K562 (cell line): ENCODE data around the gene IFNGR2. TPM values are rescaled to one million over a fixed set of nuclear protein-coding genes. Genes with fewer than 3 reads are reported as not detected.

Experiments used
- ARHGAP35 ChIP-seq: fragments of 450-650 bp; IDR thresholded peaks from 2 replicates; pipeline ENCODE4 v1.6.1; 2018; ENCODE audit not compliant: partially characterized antibody
- HNRNPL ChIP-seq: fragments of 200-400 bp; formaldehyde crosslinking; IDR thresholded peaks from 2 replicates; pipeline ENCODE4 v1.6.1; 2017; ENCODE audit warnings: low read depth, mild to moderate bottlenecking, low read length
- ILK ChIP-seq: fragments of 450-650 bp; IDR thresholded peaks from 2 replicates; pipeline ENCODE4 v1.6.1; 2016; ENCODE audit warnings: missing genetic modification characterization, low read depth, mild to moderate bottlenecking, missing compliant biosample characterization, moderate library complexity, borderline replicate concordance
- NFIX ChIP-seq: fragments of 250-450 bp; sonication (Bioruptor Pico); IDR thresholded peaks from 2 replicates; pipeline ENCODE4 v1.4.0; 2020; ENCODE audit warnings: low read depth, mild to moderate bottlenecking, moderate library complexity
- NR2F6 ChIP-seq: fragments of 450-650 bp; formaldehyde crosslinking; IDR thresholded peaks from 2 replicates; pipeline ENCODE4 v1.4.0; 2020; ENCODE audit warnings: mild to moderate bottlenecking
- PCBP2 ChIP-seq: fragments of 200-400 bp; formaldehyde crosslinking; IDR thresholded peaks from 2 replicates; pipeline ENCODE4 v1.6.1; 2018; ENCODE audit warnings: low read length, low read depth, mild to moderate bottlenecking, moderate library complexity; ENCODE audit not compliant: poor library complexity, severe bottlenecking
- PHB ChIP-seq: fragments of 250-450 bp; sonication (Bioruptor Pico); IDR thresholded peaks from 2 replicates; pipeline ENCODE4 v1.5.0; 2021
- SMARCC2 ChIP-seq: fragments of 450-650 bp; IDR thresholded peaks from 2 replicates; pipeline ENCODE4 v1.6.1; 2017; ENCODE audit warnings: antibody characterized with exemption, moderate library complexity, mild to moderate bottlenecking, low read depth
- TCF3 ChIP-seq: sonication (generic); formaldehyde crosslinking; IDR thresholded peaks from 2 replicates; pipeline ENCODE4 v1.4.0; 2020; ENCODE audit warnings: mild to moderate bottlenecking, missing genetic modification reagents
- ZNF224 ChIP-seq: sonication (generic); formaldehyde crosslinking; IDR thresholded peaks from 2 replicates; pipeline ENCODE4 v1.8.0; 2022; ENCODE audit warnings: mild to moderate bottlenecking, missing genetic modification reagents
- ZNF766 ChIP-seq: fragments of 200-800 bp; sonication (Bioruptor generic); conservative IDR thresholded peaks from 2 replicates; pipeline ENCODE4 v1.6.1; 2016; ENCODE audit warnings: missing genetic modification characterization, missing compliant biosample characterization
- polyA plus RNA-seq, 8 experiments: library from polyadenylated mRNA; depleted of rRNA in 4 of 8; stranded (reverse) in 5 of 8; unstranded in 3 of 8; fragments of >200 nt; fragmentation: Nextera tagmentation in 2 of 8; fragmentation: Illumina TruSeq in 1 of 8; extraction: Ambion mirVana in 2 of 8; extraction: Trizol in 1 of 8; gene quantifications; 2 replicates each; pipeline versions ENCODE4 v1.2.1 to v1.2.3, GENCODE V29; 2011 to 2014; ENCODE audit warnings: inconsistent platforms in 1 of 8, missing spikeins in 1 of 8
- total RNA-seq, 7 experiments: library from RNA; depleted of rRNA in 6 of 7; stranded (reverse); fragments of >200 nt in 6 of 7; fragmentation: Illumina TruSeq in 2 of 7; extraction: Trizol in 2 of 7; gene quantifications; 2 replicates each; pipeline versions ENCODE4 v1.2.1 to v1.2.3, GENCODE V29; 2011 to 2021; ENCODE audit warnings: low replicate concordance in 1 of 7
- TF ChIP-seq, protein P1 (sequence below): fragments of 450-650 bp; IDR thresholded peaks from 2 replicates; pipeline ENCODE4 v1.7.1; 2018; ENCODE audit warnings: mild to moderate bottlenecking, low read depth; ENCODE audit not compliant: partially characterized antibody
- TF ChIP-seq, protein P2 (sequence below): fragments of 200-800 bp; sonication (Bioruptor generic); IDR thresholded peaks from 2 replicates; pipeline ENCODE4 v1.6.1; 2017; ENCODE audit warnings: missing genetic modification characterization, missing compliant biosample characterization
- TF ChIP-seq, protein P3 (sequence below), 2 experiments: fragments of 450-650 bp; IDR thresholded peaks; 2 replicates each; pipeline ENCODE4 v1.6.1; 2018; ENCODE audit warnings: mild to moderate bottlenecking in 2 of 2, low read depth in 1 of 2; ENCODE audit not compliant: partially characterized antibody in 2 of 2
- TF ChIP-seq, protein P4 (sequence below): fragments of 250-450 bp; sonication (Bioruptor Pico); IDR thresholded peaks from 2 replicates; pipeline ENCODE4 v1.5.0; 2021
- TF ChIP-seq, protein P5 (sequence below): sonication (generic); formaldehyde crosslinking; IDR thresholded peaks from 2 replicates; pipeline ENCODE4 v1.8.1; 2022; ENCODE audit warnings: missing genetic modification reagents

IFNGR2 gene
- total and polyA plus RNA-seq, 9 of the 15 experiments (the other 6 are each of a cell fraction or from before 2014, with no cell fraction given): 6.7 to 58.0 (median 28.5) TPM

DNA sequence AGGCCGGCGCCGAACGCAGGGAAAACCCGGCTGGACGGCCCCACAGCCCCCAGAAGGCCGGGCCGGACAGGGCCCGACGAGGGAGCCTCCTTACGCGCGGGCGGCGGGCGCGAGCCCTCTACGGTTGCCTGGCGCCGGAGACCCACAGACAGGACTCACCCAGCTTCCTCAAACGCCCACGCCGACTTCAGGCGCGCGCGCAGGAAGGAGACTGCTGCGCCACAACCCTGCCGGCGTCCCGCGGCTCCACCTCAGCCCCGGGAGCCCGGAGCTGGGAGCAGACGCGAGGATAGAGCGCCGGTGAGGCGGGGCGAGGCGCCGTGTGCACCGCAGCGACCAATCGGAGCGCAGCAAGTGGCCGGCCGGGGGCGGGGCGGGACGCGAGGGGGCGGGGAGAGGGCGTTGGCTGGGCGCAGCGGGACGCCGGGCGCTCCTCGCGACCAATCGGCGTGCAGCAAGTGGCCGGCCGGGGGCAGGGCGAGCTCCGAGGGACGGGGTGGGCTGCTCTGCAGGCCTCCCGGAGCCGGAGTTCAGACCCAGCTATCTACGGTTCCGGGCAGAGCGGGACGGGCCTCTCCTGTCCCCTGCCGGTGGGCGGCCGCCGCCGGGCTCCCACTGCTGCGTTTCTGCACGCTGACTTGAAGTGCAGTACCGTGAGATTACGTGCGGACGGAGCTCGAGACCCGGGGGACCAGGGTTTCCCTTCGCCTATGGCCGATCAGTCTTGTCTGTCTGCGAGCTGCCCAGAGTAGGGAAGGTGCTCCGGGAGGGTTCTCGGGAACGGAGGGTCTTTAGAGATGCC lies 76.7 kb downstream of the IFNGR2 start, which contains the start of gene TMEM50B (continued):
- TF ChIP-seq, protein P1, sequence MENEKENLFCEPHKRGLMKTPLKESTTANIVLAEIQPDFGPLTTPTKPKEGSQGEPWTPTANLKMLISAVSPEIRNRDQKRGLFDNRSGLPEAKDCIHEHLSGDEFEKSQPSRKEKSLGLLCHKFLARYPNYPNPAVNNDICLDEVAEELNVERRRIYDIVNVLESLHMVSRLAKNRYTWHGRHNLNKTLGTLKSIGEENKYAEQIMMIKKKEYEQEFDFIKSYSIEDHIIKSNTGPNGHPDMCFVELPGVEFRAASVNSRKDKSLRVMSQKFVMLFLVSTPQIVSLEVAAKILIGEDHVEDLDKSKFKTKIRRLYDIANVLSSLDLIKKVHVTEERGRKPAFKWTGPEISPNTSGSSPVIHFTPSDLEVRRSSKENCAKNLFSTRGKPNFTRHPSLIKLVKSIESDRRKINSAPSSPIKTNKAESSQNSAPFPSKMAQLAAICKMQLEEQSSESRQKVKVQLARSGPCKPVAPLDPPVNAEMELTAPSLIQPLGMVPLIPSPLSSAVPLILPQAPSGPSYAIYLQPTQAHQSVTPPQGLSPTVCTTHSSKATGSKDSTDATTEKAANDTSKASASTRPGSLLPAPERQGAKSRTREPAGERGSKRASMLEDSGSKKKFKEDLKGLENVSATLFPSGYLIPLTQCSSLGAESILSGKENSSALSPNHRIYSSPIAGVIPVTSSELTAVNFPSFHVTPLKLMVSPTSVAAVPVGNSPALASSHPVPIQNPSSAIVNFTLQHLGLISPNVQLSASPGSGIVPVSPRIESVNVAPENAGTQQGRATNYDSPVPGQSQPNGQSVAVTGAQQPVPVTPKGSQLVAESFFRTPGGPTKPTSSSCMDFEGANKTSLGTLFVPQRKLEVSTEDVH: no peak
- peak; percentile 47; the same call in 1 of the 2 replicates for TF ChIP-seq TCF3 (CRISPR knock-in tag)
- no peak for TF ChIP-seq ARHGAP35
- peak; percentile 46; the same call in 1 of the 2 replicates for TF ChIP-seq HNRNPL
- TF ChIP-seq ZNF766 (CRISPR knock-in tag): no peak; the same call in 1 of the 2 replicates
- TF ChIP-seq, protein P2, sequence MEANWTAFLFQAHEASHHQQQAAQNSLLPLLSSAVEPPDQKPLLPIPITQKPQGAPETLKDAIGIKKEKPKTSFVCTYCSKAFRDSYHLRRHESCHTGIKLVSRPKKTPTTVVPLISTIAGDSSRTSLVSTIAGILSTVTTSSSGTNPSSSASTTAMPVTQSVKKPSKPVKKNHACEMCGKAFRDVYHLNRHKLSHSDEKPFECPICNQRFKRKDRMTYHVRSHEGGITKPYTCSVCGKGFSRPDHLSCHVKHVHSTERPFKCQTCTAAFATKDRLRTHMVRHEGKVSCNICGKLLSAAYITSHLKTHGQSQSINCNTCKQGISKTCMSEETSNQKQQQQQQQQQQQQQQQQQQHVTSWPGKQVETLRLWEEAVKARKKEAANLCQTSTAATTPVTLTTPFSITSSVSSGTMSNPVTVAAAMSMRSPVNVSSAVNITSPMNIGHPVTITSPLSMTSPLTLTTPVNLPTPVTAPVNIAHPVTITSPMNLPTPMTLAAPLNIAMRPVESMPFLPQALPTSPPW (CRISPR knock-in tag): peak; percentile 86
- TF ChIP-seq, protein P3, sequence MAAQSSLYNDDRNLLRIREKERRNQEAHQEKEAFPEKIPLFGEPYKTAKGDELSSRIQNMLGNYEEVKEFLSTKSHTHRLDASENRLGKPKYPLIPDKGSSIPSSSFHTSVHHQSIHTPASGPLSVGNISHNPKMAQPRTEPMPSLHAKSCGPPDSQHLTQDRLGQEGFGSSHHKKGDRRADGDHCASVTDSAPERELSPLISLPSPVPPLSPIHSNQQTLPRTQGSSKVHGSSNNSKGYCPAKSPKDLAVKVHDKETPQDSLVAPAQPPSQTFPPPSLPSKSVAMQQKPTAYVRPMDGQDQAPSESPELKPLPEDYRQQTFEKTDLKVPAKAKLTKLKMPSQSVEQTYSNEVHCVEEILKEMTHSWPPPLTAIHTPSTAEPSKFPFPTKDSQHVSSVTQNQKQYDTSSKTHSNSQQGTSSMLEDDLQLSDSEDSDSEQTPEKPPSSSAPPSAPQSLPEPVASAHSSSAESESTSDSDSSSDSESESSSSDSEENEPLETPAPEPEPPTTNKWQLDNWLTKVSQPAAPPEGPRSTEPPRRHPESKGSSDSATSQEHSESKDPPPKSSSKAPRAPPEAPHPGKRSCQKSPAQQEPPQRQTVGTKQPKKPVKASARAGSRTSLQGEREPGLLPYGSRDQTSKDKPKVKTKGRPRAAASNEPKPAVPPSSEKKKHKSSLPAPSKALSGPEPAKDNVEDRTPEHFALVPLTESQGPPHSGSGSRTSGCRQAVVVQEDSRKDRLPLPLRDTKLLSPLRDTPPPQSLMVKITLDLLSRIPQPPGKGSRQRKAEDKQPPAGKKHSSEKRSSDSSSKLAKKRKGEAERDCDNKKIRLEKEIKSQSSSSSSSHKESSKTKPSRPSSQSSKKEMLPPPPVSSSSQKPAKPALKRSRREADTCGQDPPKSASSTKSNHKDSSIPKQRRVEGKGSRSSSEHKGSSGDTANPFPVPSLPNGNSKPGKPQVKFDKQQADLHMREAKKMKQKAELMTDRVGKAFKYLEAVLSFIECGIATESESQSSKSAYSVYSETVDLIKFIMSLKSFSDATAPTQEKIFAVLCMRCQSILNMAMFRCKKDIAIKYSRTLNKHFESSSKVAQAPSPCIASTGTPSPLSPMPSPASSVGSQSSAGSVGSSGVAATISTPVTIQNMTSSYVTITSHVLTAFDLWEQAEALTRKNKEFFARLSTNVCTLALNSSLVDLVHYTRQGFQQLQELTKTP (IDR thresholded peaks at IDR 0.05; ENCODE audit: low read depth in 1 of 2, partially characterized antibody in 2 of 2): peak; percentile 51 to 76
- TF ChIP-seq PCBP2: no peak
- no peak for TF ChIP-seq PHB
- TF ChIP-seq ZNF224 (CRISPR knock-in tag): no peak
- TF ChIP-seq, protein P4, sequence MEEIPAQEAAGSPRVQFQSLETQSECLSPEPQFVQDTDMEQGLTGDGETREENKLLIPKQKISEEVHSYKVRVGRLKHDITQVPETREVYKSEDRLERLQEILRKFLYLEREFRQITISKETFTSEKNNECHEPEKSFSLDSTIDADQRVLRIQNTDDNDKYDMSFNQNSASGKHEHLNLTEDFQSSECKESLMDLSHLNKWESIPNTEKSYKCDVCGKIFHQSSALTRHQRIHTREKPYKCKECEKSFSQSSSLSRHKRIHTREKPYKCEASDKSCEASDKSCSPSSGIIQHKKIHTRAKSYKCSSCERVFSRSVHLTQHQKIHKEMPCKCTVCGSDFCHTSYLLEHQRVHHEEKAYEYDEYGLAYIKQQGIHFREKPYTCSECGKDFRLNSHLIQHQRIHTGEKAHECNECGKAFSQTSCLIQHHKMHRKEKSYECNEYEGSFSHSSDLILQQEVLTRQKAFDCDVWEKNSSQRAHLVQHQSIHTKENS (CRISPR knock-in tag): no peak
- TF ChIP-seq SMARCC2: no peak
- no peak for TF ChIP-seq ILK (tag)
- TF ChIP-seq, protein P5, sequence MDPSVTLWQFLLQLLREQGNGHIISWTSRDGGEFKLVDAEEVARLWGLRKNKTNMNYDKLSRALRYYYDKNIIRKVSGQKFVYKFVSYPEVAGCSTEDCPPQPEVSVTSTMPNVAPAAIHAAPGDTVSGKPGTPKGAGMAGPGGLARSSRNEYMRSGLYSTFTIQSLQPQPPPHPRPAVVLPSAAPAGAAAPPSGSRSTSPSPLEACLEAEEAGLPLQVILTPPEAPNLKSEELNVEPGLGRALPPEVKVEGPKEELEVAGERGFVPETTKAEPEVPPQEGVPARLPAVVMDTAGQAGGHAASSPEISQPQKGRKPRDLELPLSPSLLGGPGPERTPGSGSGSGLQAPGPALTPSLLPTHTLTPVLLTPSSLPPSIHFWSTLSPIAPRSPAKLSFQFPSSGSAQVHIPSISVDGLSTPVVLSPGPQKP (CRISPR knock-in tag): no peak
- TF ChIP-seq NFIX: no peak
- TF ChIP-seq NR2F6: no peak
